Stomach (tissue), 4 donors: ENCODE results near the gene HAUS1.

Experiments used
- POLR2AphosphoS5 ChIP-seq, 3 donors: sonication (generic); formaldehyde crosslinking; IDR thresholded peaks; one replicate each; pipeline ENCODE4 v1.6.1; 2016; ENCODE audit warnings: antibody characterized with exemption in 3 of 3
- TF ChIP-seq, protein P1 (sequence below), 7 experiments: fragments of 450-650 bp in 4 of 7; fragments of 200-600 bp in 3 of 7; sonication (generic) in 3 of 7; IDR thresholded peaks; one replicate each; pipeline ENCODE4 v1.5.1; 2016 to 2019; ENCODE audit warnings: antibody characterized with exemption in 7 of 7, control low read depth in 2 of 7, mild to moderate bottlenecking in 1 of 7

DNA sequence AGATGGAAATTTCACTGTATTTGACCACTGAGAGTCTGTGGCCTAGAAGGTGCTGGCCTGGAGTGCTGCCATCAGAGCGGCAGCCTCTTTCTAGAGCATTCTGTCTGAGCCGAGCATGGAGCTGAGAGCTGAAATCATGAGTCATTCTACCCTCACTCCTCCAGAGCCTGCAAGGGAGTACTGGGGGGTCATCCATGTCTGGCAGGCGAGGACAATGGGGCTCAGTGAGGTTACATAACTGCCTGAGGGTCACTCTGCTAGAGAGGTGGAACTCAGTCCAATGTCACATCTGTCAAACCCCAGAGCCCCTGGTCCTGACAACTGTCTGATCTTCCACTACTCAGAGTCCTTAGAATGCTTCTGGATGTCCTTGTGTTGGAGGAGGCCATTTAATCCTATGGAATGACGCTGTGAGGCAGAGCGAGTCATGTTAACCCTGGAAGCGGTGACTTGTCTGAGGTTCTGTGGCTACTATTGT lies 65.3 kb downstream of the HAUS1 start:
- TF ChIP-seq, protein P1, sequence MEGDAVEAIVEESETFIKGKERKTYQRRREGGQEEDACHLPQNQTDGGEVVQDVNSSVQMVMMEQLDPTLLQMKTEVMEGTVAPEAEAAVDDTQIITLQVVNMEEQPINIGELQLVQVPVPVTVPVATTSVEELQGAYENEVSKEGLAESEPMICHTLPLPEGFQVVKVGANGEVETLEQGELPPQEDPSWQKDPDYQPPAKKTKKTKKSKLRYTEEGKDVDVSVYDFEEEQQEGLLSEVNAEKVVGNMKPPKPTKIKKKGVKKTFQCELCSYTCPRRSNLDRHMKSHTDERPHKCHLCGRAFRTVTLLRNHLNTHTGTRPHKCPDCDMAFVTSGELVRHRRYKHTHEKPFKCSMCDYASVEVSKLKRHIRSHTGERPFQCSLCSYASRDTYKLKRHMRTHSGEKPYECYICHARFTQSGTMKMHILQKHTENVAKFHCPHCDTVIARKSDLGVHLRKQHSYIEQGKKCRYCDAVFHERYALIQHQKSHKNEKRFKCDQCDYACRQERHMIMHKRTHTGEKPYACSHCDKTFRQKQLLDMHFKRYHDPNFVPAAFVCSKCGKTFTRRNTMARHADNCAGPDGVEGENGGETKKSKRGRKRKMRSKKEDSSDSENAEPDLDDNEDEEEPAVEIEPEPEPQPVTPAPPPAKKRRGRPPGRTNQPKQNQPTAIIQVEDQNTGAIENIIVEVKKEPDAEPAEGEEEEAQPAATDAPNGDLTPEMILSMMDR (IDR thresholded peaks at IDR 0.05) = no peak
- no peak for TF ChIP-seq POLR2AphosphoS5 (IDR thresholded peaks at IDR 0.05)
